KOPT-K1 (cell line): ENCODE measurements around the gene PHLDB2.

Experiments used
- H3K27ac ChIP-seq: fragments of 200-600 bp; sonication (generic); 2 replicates; pipeline ENCODE4 v1.5.1; 2016; ENCODE audit warnings: antibody characterized with exemption, mild to moderate bottlenecking, low read depth, low read length; ENCODE audit not compliant: poor library complexity, severe bottlenecking
- H3K36me3 ChIP-seq: fragments of 200-600 bp; sonication (generic); 2 replicates; pipeline ENCODE4 v1.5.1; 2017; ENCODE audit warnings: antibody characterized with exemption, mild to moderate bottlenecking, low read length, moderate library complexity; ENCODE audit not compliant: insufficient read depth
- H3K9me3 ChIP-seq: fragments of 200-600 bp; sonication (generic); 2 replicates; pipeline ENCODE4 v1.5.1; 2017; ENCODE audit warnings: antibody characterized with exemption, low read length, mild to moderate bottlenecking; ENCODE audit not compliant: insufficient read depth, poor library complexity, severe bottlenecking

PHLDB2 gene

DNA sequence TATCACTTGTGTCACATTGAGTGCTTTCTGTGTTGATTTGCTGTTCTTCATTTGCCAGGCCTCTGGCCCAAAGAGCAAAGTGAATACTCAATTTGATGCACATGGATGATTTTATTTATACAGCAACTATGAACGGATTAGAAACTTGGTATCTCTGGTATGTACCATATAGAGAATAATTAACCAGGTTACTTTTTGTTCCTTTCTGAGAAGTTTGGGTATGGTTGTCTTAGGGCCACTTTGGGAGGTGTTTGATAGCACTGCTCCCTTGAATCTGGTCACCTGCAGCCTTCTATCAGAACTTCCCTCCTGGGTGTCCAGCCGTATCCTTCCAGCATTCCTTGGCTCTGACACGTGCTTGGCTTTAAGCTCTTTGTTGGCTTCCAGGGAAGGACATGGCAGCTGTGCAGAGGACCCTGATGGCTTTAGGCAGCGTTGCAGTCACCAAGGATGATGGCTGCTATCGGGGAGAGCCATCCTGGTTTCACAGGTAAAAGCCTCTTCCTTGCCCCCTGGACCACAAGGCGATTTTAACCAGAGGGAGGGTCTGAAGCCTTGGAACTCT, 152.4 kb downstream of the PHLDB2 start:
- Histone ChIP-seq H3K27ac (no peak overlapping the region), H3K9me3 (no peaks in the 10 kb centered on the region), H3K36me3 (no peaks in the 10 kb centered on the region)

DNA sequence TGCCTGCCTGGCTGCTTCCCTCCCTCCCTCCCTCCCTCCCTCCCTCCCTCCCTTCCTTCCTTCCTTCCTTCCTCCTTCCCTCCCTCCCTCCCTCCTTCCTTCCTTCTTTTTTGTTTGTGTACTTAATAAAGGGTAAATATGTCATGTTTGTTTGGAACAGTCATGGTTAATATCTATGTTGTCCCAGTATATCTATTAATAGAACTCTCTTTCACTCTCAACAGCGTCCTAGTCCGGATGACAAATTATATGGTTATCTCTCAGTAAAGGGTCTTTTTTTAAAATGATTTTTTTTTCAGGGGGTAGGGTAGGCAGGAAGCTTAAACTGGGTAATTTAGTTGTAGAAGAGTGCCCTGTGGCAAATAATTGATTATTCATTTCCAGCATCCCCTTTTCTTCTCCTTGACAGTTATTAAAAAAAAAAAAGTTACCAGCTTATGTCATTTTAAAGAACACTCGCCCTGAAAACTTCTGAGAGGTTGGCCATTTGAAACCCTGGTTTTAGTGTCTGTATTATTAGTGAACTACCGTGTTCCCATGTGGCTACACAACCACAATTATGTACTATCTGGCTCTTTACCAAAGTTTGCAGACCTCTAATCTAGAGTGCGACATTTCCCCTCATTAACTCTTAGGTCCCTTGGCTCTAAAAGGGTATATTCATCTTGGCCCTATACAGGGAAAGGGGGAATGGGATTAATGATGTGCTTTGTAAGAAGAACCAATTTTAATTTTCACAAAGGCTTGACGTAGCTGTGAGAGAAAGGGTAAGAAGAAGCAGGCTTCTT, 153.3 kb downstream of the PHLDB2 start:
- H3K27ac ChIP-seq: no peak overlapping the region
- H3K36me3 ChIP-seq: no peaks in the 10 kb centered on the region
- no peaks in the 10 kb centered on the region for H3K9me3 ChIP-seq

DNA sequence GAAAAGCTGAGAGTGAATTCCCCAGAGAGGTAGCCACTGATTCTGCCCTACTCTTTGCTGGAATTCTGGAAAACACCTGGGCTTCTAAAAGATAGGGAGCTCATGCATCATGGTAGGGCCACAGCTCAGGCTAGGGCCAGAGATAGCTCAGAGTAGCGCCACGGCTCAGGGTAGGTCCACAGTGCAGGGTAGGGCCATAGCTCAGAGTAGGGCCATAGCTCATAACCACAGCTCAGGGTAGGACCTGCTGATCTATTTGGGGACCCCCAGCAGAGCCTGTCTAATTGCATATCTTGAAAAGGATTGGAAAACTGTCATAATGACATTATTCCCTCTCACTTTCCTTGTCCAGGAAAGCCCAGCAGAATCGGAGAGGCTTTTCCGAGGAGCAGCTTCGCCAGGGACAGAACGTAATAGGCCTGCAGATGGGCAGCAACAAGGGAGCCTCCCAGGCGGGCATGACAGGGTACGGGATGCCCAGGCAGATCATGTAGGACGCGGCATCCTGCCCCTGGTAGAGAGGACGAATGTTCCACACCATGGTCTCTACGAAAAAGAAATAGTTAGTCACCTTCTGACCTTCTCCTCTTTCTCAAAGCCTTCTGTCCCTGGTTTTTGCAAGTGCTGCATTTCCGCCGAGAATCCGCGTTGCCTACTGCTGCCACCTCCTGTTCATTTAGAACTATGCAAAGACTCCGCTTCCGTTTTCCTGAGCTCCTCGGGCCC, 154.2 kb downstream of the PHLDB2 start:
- Histone ChIP-seq H3K27ac (no peak overlapping the region), H3K9me3 (no peaks in the 10 kb centered on the region), H3K36me3 (no peaks in the 10 kb centered on the region)

DNA sequence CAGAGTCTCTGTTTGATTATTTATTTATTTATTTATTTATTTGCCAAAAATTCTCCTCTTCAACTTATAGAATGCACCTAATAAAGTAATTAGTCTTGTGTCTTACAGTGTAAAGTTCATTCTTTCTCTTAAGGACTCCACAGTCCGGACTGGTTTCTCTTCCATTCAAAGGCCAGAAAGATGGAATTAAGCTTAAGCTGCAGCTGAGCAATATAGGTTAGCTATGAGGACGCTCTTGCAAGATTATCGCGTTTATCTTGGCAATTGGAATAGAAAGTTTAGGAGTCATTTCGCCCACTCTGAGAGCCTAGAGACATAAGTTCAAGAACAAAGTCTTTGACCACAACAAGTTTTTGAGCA, 154.7 kb downstream of the PHLDB2 start:
- H3K36me3 ChIP-seq: no peaks in the 10 kb centered on the region
- no peak overlapping the region for H3K27ac ChIP-seq
- no peaks in the 10 kb centered on the region for H3K9me3 ChIP-seq

DNA sequence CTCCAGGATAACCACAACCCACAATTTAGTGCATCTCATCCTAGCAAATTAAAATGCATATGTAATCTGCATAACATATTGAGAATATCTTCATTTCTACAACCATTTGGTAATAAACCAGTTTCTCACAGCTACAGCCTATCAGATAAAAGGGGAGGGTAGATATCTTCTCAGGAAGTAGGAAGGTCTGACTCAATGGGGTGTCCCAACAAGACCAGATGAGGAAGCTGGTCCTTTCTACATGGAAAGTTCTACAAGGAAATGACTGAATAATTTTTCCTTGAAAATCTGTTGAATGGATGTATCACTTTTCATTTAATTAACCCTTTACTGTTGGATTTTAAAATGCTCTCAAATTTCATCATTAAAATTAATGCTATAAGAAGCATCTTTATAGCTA, 158.0 kb downstream of the PHLDB2 start:
- no peaks in the 10 kb centered on the region for H3K36me3 ChIP-seq
- no peaks in the 10 kb centered on the region for H3K9me3 ChIP-seq
- H3K27ac ChIP-seq: no peak overlapping the region

DNA sequence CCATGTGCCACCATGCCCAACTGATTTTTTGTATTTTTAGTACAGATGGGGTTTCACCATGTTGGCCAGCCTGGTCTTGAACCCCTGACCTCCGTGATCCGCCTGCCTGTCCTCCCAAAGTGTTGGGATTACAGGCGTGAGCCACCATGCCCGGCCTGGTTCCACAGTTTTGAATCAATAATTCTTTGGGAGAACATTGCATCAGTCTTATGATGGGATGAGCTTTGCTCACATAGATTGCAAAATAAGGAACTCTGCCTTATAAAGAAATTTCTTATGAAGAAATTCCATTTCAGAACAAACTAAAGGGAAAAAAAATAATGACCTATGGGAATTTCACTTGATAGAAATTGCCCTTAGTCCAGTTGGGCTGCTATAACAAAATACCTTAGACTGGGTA, 159.6 kb downstream of the PHLDB2 start:
- Histone ChIP-seq H3K36me3 (no peaks in the 10 kb centered on the region), H3K27ac (no peak overlapping the region), H3K9me3 (no peaks in the 10 kb centered on the region)

DNA sequence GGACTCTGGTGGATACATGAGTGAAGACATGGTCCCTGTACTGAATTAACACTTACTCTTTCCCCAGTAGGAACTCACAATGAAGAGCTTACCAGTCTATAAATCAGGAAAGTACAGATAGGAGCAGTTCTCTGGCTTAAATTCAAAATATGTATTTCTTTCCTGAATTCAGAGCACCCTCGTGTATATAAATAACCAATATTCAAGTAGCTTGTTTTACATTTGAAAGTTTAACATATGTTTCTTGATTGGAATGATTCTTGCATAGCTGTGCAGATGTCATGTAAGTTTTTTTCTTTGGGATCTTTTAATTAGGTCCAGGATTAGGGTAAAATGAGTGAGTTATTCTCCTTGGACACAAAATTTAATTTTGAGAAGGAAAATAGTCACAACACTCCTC, 160.7 kb downstream of the PHLDB2 start:
- no peaks in the 10 kb centered on the region for H3K9me3 ChIP-seq
- H3K27ac ChIP-seq: no peak overlapping the region
- H3K36me3 ChIP-seq: no peaks in the 10 kb centered on the region

DNA sequence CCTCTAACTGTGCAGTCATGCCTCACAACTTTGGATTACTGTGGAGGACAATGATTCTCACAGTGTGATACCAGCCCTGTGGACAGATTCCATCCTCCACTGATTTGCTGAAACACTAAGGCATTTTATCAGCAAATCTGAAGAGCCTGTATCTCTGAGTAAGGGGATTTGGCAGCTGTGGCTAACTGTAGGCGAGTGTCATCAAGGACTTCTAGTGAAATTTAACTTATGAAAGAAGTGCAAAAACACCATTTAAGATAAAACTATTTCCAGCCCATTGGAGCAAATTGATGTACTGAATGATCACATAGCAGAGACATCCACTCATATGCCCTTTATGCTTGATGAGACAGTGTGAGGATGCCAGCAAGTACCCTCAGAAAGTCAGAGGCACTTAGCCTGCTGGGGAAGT, 161.6 kb downstream of the PHLDB2 start:
- Histone ChIP-seq H3K27ac (no peak overlapping the region), H3K36me3 (no peaks in the 10 kb centered on the region), H3K9me3 (no peaks in the 10 kb centered on the region)
